Natural killer cell (primary cell): ENCODE data around the gene CERS4. TPM values are rescaled to one million over a fixed set of nuclear protein-coding genes. Genes with fewer than 3 reads are reported as not detected.

Source experiments
- ATAC-seq, 3 donors: fragments of 150-1000 bp in 2 of 3; fragments of 200-7000 bp in 1 of 3; cut with Tn5 transposase; 1 replicate in 1 of 3; 2 replicates in 2 of 3; pipeline ENCODE4 v1.10.0; 2021; ENCODE audit warnings: mild to moderate bottlenecking in 2 of 3, moderate library complexity in 2 of 3
- DNase-seq, 2 donors: peaks; one replicate each; pipeline versions ENCODE4 v3.0.0 to v3.0.0-alpha.2; 2013 to 2021; ENCODE audit warnings: mixed read lengths in 1 of 2
- H3K27ac ChIP-seq: one replicate; pipeline ENCODE4 v1.5.1; 2013; ENCODE audit warnings: mild to moderate bottlenecking, low read length
- H3K27me3 ChIP-seq: one replicate; pipeline ENCODE4 v1.6.1; 2013; ENCODE audit warnings: low read length; ENCODE audit not compliant: control insufficient read depth, insufficient read depth
- H3K36me3 ChIP-seq: one replicate; pipeline ENCODE4 v1.6.1; 2013; ENCODE audit warnings: low read length; ENCODE audit not compliant: control insufficient read depth, insufficient read depth
- H3K4me1 ChIP-seq: one replicate; pipeline ENCODE4 v1.6.1; 2013; ENCODE audit warnings: low read length; ENCODE audit not compliant: control insufficient read depth, insufficient read depth
- H3K4me3 ChIP-seq: one replicate; pipeline ENCODE4 v1.5.1; 2013; ENCODE audit warnings: low read length
- H3K9me3 ChIP-seq: one replicate; pipeline ENCODE4 v1.6.1; 2013; ENCODE audit warnings: low read length; ENCODE audit not compliant: control insufficient read depth, insufficient read depth
- H3K27ac Mint-ChIP-seq, 2 donors: one replicate each; pipeline ENCODE4 v1.8.0; 2022; ENCODE audit warnings: mild to moderate bottlenecking in 2 of 2, mixed read lengths in 2 of 2, moderate library complexity in 1 of 2
- H3K27me3 Mint-ChIP-seq, 2 donors: one replicate each; pipeline ENCODE4 v1.8.0; 2022; ENCODE audit warnings: low read depth in 2 of 2, mixed read lengths in 2 of 2
- H3K36me3 Mint-ChIP-seq: one replicate; pipeline ENCODE4 v1.8.0; 2022; ENCODE audit warnings: mixed read lengths
- H3K4me1 Mint-ChIP-seq, 2 donors: one replicate each; pipeline ENCODE4 v1.8.0; 2022; ENCODE audit warnings: mixed read lengths in 2 of 2
- H3K4me3 Mint-ChIP-seq: one replicate; pipeline ENCODE4 v1.8.0; 2022; ENCODE audit warnings: mild to moderate bottlenecking, moderate library complexity, mixed read lengths
- H3K9me3 Mint-ChIP-seq, 2 donors: one replicate each; pipeline ENCODE4 v1.8.0; 2022; ENCODE audit warnings: mixed read lengths in 2 of 2
- WGBS: methylation state at CpG from one replicate; pipeline ENCODE4 v1.1.7; 2013; ENCODE audit warnings: missing lambda C conversion rate; ENCODE audit not compliant: insufficient coverage; 5-methylcytosine and 5-hydroxymethylcytosine counted together
- intact Hi-C: fragments of 100-400 bp; cut with micrococcal nuclease; formaldehyde crosslinking; loops from one replicate; pipeline ENCODE4 v1.14.2; 2022
- total RNA-seq, 4 donors: library from RNA; stranded (reverse); fragments of 120-200 nt in 1 of 4; gene quantifications; one replicate each; pipeline versions ENCODE4 v1.2.3 to v1.2.4, GENCODE V29; 2013 to 2022
- TF ChIP-seq, protein P1 (sequence below): fragments of 200-600 bp; IDR thresholded peaks from one replicate; pipeline ENCODE4 v1.8.0; 2022; ENCODE audit warnings: antibody characterized with exemption

CERS4 gene
- total RNA-seq, 3 donors from 2014 or later (not counting 1 experiment from before 2014, with no cell fraction given) = 50.0 to 70.8 (median 69.8) TPM

DNA sequence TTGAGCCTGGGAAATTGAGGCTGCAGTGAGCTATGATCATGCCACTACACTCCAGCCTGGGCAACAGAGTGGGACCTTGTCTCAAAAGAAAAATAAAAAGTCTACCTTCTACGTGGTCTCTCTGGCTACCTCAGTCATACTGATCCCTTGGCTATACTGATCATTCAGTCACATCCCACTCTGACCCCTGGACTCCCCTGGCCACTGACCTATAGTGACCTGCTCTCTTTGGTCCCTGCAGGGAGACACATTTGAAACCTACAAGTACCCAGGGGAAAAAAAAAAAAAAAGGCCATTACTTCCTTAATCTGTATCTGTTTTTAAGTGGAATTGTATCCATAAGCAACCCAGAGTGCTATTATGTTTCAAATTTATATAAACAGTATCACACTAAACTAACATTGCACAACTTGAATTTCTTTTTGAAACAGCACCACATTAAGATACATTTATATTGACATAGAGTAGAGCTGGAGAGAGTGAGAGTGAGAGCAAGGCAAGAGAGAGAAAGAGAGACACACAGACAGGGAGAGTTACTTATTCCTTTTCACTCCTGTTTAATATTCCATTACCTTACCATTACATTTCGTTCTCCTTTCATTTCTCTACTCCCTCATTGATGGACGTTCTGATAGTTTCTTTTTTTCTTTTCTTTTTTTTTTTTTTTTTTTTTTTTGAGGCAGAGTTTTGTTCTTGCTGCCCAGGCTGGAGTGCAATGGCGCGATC, 23.7 kb upstream of the CERS4 start:
- H3K27ac ChIP-seq = no peak overlapping the region
- DNase-seq = no peak
- no peaks in the 10 kb centered on the region for H3K36me3 ChIP-seq
- peaks cover 20% of the 10 kb centered on the region for H3K4me1 ChIP-seq
- H3K9me3 Mint-ChIP-seq = no peaks in the 10 kb centered on the region
- H3K9me3 ChIP-seq = no peaks in the 10 kb centered on the region
- no peak overlapping the region for H3K27ac Mint-ChIP-seq
- TF ChIP-seq, protein P1, sequence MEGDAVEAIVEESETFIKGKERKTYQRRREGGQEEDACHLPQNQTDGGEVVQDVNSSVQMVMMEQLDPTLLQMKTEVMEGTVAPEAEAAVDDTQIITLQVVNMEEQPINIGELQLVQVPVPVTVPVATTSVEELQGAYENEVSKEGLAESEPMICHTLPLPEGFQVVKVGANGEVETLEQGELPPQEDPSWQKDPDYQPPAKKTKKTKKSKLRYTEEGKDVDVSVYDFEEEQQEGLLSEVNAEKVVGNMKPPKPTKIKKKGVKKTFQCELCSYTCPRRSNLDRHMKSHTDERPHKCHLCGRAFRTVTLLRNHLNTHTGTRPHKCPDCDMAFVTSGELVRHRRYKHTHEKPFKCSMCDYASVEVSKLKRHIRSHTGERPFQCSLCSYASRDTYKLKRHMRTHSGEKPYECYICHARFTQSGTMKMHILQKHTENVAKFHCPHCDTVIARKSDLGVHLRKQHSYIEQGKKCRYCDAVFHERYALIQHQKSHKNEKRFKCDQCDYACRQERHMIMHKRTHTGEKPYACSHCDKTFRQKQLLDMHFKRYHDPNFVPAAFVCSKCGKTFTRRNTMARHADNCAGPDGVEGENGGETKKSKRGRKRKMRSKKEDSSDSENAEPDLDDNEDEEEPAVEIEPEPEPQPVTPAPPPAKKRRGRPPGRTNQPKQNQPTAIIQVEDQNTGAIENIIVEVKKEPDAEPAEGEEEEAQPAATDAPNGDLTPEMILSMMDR = no peak
- H3K36me3 Mint-ChIP-seq = no peaks in the 10 kb centered on the region
- peaks cover 6 to 17% of the 10 kb centered on the region in 2 donors for H3K4me1 Mint-ChIP-seq
- H3K4me3 Mint-ChIP-seq = no peak overlapping the region
- no peaks in the 10 kb centered on the region for H3K27me3 Mint-ChIP-seq
- intact Hi-C loops = no loop called here
- 91% methylated on average over 3 of the region's 5 CpGs for WGBS
- H3K4me3 ChIP-seq = no peak overlapping the region
- no peaks in the 10 kb centered on the region for H3K27me3 ChIP-seq
- ATAC-seq = no peak

DNA sequence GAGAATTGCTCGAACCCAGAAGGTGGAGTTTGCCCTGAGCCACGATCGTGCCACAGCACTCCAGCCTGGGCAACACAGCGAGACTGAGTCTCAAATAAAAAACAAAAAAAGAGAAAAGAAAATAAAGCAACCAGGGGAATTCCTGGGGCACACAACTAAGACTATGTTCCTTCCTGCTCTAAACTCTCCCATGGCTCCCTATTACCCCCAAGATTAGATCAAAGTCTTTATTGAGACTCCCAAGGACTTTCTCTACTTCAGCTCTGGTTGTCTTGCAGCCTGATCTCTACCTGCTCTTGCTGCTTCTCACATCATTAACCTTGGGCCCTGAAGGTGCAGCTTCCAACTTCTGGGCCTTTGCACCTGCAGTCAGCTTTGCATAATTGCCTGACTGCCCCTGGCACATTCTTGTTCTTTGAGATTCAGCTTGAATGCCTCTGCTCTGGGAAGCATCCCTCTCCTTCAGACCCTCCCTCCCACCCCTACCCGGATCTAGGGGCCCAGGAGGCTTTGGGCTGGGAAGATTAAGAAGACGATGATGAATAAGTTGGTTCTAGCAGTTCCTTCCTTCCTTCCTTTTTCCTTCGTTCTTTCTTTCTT, 16.8 kb upstream of the CERS4 start:
- H3K27me3 ChIP-seq = no peaks in the 10 kb centered on the region
- no peaks in the 10 kb centered on the region for H3K36me3 ChIP-seq
- peaks cover 52% of the 10 kb centered on the region for H3K4me1 ChIP-seq
- no peaks in the 10 kb centered on the region for H3K9me3 ChIP-seq
- no peaks in the 10 kb centered on the region for H3K9me3 Mint-ChIP-seq
- intact Hi-C loops = loop anchor here (5.0 kb wide), 1 partner anchor 35 kb away; no protein-coding TSS in a partner anchor
- 77% methylated on average over 5 of the region's 7 CpGs for WGBS
- H3K4me1 Mint-ChIP-seq = peaks cover 53 to 60% of the 10 kb centered on the region in 2 donors
- TF ChIP-seq, protein P1 = no peak
- H3K27ac Mint-ChIP-seq = peak overlapping the region; percentile 98
- H3K27me3 Mint-ChIP-seq = no peaks in the 10 kb centered on the region
- no peak for ATAC-seq
- H3K4me3 ChIP-seq = no peak overlapping the region
- H3K4me3 Mint-ChIP-seq = peak overlapping the region; percentile 85
- peak overlapping the region; percentile 86 for H3K27ac ChIP-seq
- DNase-seq = peak in 1 of 2 donors; percentile 21
- H3K36me3 Mint-ChIP-seq = no peaks in the 10 kb centered on the region

DNA sequence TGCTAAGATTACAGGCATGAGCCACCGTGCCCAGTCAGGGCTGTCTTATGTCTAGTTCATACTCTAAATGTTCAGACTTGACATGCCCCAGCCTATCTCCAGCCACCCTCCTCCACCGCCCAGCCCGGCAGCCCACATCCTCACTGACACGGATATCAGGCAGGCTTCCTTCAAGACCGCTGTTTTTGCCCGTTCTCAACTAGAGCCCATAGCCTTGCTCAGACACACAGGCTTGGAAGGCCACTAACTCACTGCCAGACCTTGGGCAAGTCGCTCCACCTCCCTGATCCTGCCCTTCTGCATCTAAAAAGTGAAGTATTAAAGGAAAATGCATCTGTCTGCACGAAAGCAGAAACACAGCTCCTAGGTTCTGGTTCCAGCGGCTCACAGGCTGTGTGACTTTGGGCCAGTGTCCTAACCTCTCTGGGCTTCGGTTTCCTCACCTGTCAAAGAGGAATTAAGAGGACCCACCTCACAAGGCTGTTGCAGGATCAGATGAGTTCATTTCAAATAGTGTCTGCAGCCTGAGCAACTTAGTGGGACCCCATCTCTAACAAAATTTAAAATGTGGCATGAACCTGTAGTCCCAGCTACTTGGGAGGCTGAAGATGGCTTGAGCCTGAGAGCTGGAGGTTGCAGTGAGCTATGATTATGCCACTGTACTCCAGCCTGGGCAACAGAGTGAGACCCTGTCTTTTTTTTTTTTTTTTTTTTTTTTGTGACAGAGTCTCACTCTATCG, 14.5 kb upstream of the CERS4 start:
- H3K4me1 ChIP-seq = peaks cover 52% of the 10 kb centered on the region
- Mint-ChIP-seq H3K36me3 (no peaks in the 10 kb centered on the region), H3K27me3 (no peaks in the 10 kb centered on the region), H3K4me1 (peaks cover 53 to 59% of the 10 kb centered on the region in 2 donors), H3K27ac (peak overlapping the region; percentile 98), H3K9me3 (no peaks in the 10 kb centered on the region), H3K4me3 (peak overlapping the region; percentile 85)
- DNase-seq (peak; percentile 70 to 75), ATAC-seq (peak; percentile 58 to 83 (median 63))
- WGBS = 12% methylated on average over 11 of the region's 11 CpGs
- H3K4me3 ChIP-seq = peak overlapping the region; percentile 22
- H3K27me3 ChIP-seq = no peaks in the 10 kb centered on the region
- H3K27ac ChIP-seq = peak overlapping the region; percentile 86
- no peaks in the 10 kb centered on the region for H3K9me3 ChIP-seq
- intact Hi-C loops = loop anchor here (1.0 to 5.0 kb wide), 2 partner anchors 13 to 37 kb away; no protein-coding TSS in a partner anchor
- TF ChIP-seq, protein P1 = no peak
- no peaks in the 10 kb centered on the region for H3K36me3 ChIP-seq
